Smooth muscle cell (in vitro differentiated cells): ENCODE results near the gene DPM1. TPM values are rescaled to one million over a fixed set of nuclear protein-coding genes. Genes with fewer than 3 reads are reported as not detected.

Experiments
- DNase-seq: peaks from one replicate; lab custom pipeline; 2025; ENCODE audit not compliant: unreplicated experiment; lab: John Stamatoyannopoulos, UW
- H2AFZ ChIP-seq: fragments of 200-600 bp; sonication (generic); 2 replicates; pipeline ENCODE4 v1.6.0; 2016; ENCODE audit warnings: antibody characterized with exemption, low read depth, mild to moderate bottlenecking
- H3F3A ChIP-seq: fragments of 200-600 bp; sonication (generic); 2 replicates; pipeline ENCODE4 v1.6.0; 2017; ENCODE audit warnings: antibody characterized with exemption, low read depth
- H3K27ac ChIP-seq: fragments of 200-600 bp; sonication (generic); 2 replicates; pipeline ENCODE4 v1.5.1; 2016; ENCODE audit warnings: low read depth, mild to moderate bottlenecking
- H3K27me3 ChIP-seq: fragments of 200-600 bp; sonication (generic); 2 replicates; pipeline ENCODE4 v1.6.1; 2016; ENCODE audit warnings: low read depth, mild to moderate bottlenecking
- H3K36me3 ChIP-seq: fragments of 200-600 bp; sonication (generic); 2 replicates; pipeline ENCODE4 v1.5.1; 2016; ENCODE audit warnings: low read depth
- H3K4me1 ChIP-seq: fragments of 200-600 bp; sonication (generic); 2 replicates; pipeline ENCODE4 v1.5.1; 2016; ENCODE audit warnings: low read depth
- H3K4me2 ChIP-seq: fragments of 200-600 bp; sonication (generic); 2 replicates; pipeline ENCODE4 v1.6.0; 2016; ENCODE audit warnings: mild to moderate bottlenecking
- H3K4me3 ChIP-seq: fragments of 200-600 bp; sonication (generic); 2 replicates; pipeline ENCODE4 v1.5.1; 2016; ENCODE audit warnings: mild to moderate bottlenecking
- H3K79me2 ChIP-seq: fragments of 200-600 bp; sonication (generic); 2 replicates; pipeline ENCODE4 v1.6.0; 2016; ENCODE audit warnings: low read depth, mild to moderate bottlenecking
- H3K9ac ChIP-seq: fragments of 200-600 bp; sonication (generic); 2 replicates; pipeline ENCODE4 v1.6.0; 2016; ENCODE audit warnings: low read depth
- H3K9me3 ChIP-seq: fragments of 200-600 bp; sonication (generic); replicated peaks from 2 replicates; pipeline ENCODE4 v1.5.1; 2016; ENCODE audit warnings: low read depth
- H4K20me1 ChIP-seq: fragments of 200-600 bp; sonication (generic); 2 replicates; pipeline ENCODE4 v1.6.0; 2016; ENCODE audit warnings: low read depth
- WGBS: methylation state at CpG from one replicate; pipeline ENCODE4 v1.1.7; 2016; ENCODE audit warnings: low lambda C conversion rate; 5-methylcytosine and 5-hydroxymethylcytosine counted together
- polyA plus RNA-seq: library from polyadenylated mRNA; unstranded; fragments of >200 nt; fragmentation: Nextera tagmentation; extraction: Ambion mirVana; gene quantifications from 2 replicates; pipeline ENCODE4 v1.2.1, GENCODE V29; 2016
- total RNA-seq: library from RNA; depleted of rRNA; stranded (reverse); fragments of >200 nt; gene quantifications from 2 replicates; pipeline ENCODE4 v1.2.3, GENCODE V29; 2014
- TF ChIP-seq, protein P1 (sequence below): fragments of 200-600 bp; sonication (generic); IDR thresholded peaks from 2 replicates; pipeline ENCODE4 v1.5.1; 2017; ENCODE audit warnings: borderline replicate concordance, mild to moderate bottlenecking, antibody characterized with exemption; ENCODE audit not compliant: insufficient read depth, poor library complexity, severe bottlenecking

Gene DPM1
- total and polyA plus RNA-seq, 2 experiments from 2014 or later, result 89.1 to 141 TPM

DNA sequence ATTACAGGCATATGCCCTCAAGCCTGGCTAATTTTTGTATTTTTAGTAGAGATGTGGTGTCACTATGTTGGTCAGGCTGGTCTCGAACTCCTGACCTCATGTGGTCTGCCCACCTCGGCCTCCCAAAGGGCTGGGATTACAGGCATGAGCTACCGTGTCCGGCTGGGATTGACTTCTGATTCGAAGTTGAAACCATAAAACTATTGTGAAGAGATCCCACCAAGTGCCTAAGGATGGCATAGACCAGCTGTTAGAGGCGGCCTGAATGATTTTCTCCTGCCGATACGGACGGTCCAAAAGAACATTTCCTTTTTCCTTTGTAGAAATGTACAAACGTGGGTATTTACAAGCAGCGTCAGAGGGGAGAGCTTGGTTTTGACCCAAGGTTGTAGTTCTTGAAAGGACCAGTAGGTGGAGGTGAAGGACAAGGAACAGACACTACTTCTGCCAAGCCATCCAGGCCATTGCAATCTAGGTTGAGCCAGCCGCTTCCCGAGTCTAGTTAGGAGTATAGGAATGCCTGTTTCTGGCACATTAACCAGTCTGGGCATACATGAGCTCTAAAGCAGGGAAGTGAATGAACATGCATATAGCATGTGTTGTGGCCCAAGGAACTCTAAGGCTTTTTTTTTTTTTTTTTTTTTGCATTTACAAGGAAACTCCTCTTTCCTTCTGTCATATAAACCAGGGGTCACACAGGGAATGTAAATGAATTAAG is 29.3 kb upstream of the DPM1 start:
- no peak overlapping the region for H3K4me2 ChIP-seq
- WGBS, result 28% methylated on average over 13 of the region's 13 CpGs
- no peak overlapping the region for H3K27ac ChIP-seq
- H3K4me1 ChIP-seq, result no peaks in the 10 kb centered on the region
- TF ChIP-seq, protein P1, sequence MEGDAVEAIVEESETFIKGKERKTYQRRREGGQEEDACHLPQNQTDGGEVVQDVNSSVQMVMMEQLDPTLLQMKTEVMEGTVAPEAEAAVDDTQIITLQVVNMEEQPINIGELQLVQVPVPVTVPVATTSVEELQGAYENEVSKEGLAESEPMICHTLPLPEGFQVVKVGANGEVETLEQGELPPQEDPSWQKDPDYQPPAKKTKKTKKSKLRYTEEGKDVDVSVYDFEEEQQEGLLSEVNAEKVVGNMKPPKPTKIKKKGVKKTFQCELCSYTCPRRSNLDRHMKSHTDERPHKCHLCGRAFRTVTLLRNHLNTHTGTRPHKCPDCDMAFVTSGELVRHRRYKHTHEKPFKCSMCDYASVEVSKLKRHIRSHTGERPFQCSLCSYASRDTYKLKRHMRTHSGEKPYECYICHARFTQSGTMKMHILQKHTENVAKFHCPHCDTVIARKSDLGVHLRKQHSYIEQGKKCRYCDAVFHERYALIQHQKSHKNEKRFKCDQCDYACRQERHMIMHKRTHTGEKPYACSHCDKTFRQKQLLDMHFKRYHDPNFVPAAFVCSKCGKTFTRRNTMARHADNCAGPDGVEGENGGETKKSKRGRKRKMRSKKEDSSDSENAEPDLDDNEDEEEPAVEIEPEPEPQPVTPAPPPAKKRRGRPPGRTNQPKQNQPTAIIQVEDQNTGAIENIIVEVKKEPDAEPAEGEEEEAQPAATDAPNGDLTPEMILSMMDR, result peak; percentile 89
- H4K20me1 ChIP-seq, result no peaks in the 10 kb centered on the region
- H3K4me3 ChIP-seq, result no peak overlapping the region
- no peaks in the 10 kb centered on the region for H3K79me2 ChIP-seq
- no peaks in the 10 kb centered on the region for H3K36me3 ChIP-seq
- no peak overlapping the region for H3K9ac ChIP-seq
- H2AFZ ChIP-seq, result peak overlapping the region; percentile 45
- peak; percentile 9 for DNase-seq
- no peaks in the 10 kb centered on the region for H3K27me3 ChIP-seq
- no peaks in the 10 kb centered on the region for H3K9me3 ChIP-seq
- H3F3A ChIP-seq, result no peaks in the 10 kb centered on the region

GRCh38 chr20:50983321-50983720 is 25.0 kb upstream of the DPM1 start:
- no peak for DNase-seq
- Histone ChIP-seq H3K4me1 (no peaks in the 10 kb centered on the region), H3K27me3 (no peaks in the 10 kb centered on the region), H3K36me3 (no peaks in the 10 kb centered on the region), H3K9ac (no peak overlapping the region), H2AFZ (no peak overlapping the region), H3K27ac (no peak overlapping the region), H4K20me1 (no peaks in the 10 kb centered on the region), H3K4me2 (no peak overlapping the region), H3K4me3 (no peak overlapping the region), H3K79me2 (no peaks in the 10 kb centered on the region), H3K9me3 (no peaks in the 10 kb centered on the region), H3F3A (no peaks in the 10 kb centered on the region)
- TF ChIP-seq, protein P1, result no peak
- WGBS, result 80% methylated on average over 2 of the region's 2 CpGs

DNA sequence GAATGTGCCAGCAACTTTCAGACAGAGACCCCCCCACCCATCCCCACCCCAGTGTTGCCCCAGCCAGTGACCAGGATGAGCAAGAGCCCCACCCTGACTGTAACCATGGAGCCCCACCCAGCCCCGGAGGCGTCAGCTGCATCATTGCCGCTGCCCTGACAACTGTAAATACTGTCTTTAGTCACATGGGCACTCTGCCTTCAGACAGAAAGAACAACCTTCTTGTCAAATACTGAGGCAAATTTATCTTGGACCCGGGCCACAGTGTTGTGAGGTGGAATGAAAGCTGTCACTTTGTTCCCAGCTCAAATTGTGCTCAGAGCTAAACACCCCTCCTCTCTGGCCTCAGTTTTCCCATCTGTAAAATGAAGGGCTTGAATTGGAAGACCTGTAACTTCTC is 24.0 kb upstream of the DPM1 start:
- Histone ChIP-seq H3K9me3 (no peaks in the 10 kb centered on the region), H2AFZ (no peak overlapping the region), H3K79me2 (no peaks in the 10 kb centered on the region), H3K4me2 (no peak overlapping the region), H3F3A (no peaks in the 10 kb centered on the region), H3K27me3 (no peaks in the 10 kb centered on the region), H4K20me1 (no peaks in the 10 kb centered on the region), H3K4me1 (no peaks in the 10 kb centered on the region), H3K36me3 (no peaks in the 10 kb centered on the region), H3K4me3 (no peak overlapping the region), H3K9ac (peak overlapping the region; percentile 44), H3K27ac (peak overlapping the region; percentile 72)
- 39% methylated on average over 4 of the region's 4 CpGs for WGBS
- DNase-seq, result no peak
- TF ChIP-seq, protein P1, result no peak

GRCh38 chr20:50981714-50982048 is 23.3 kb upstream of the DPM1 start:
- Histone ChIP-seq H2AFZ (no peak overlapping the region), H3K27ac (peak overlapping the region; percentile 72), H3K9ac (peak overlapping the region; percentile 64), H3K4me1 (no peaks in the 10 kb centered on the region), H3K4me3 (no peak overlapping the region), H4K20me1 (no peaks in the 10 kb centered on the region), H3K36me3 (no peaks in the 10 kb centered on the region), H3K27me3 (no peaks in the 10 kb centered on the region), H3K9me3 (no peaks in the 10 kb centered on the region), H3F3A (no peaks in the 10 kb centered on the region), H3K79me2 (no peaks in the 10 kb centered on the region), H3K4me2 (no peak overlapping the region)
- DNase-seq, result no peak
- TF ChIP-seq, protein P1, result no peak
- 98% methylated on average over 3 of the region's 3 CpGs for WGBS
